Measurements from ENCODE around the gene RAPGEF3. TPM values are rescaled to one million over a fixed set of nuclear protein-coding genes. Genes with fewer than 3 reads are reported as not detected.

Gene RAPGEF3
- total RNA-seq, 4 donors from 2014 or later = 17.0 to 27.0 (median 22.3) TPM

- no peaks in the 10 kb centered on the region for H3K36me3 ChIP-seq
- TF ChIP-seq CTCF (IDR thresholded peaks at IDR 0.05 in 4 of 5, conservative IDR thresholded peaks at IDR 0.05 in 1 of 5) = no peak
- no peak for TF ChIP-seq POLR2A (IDR thresholded peaks at IDR 0.05)
- in situ Hi-C loops (cut with MboI; ENCODE audit: low sequenced_read_pairs in 4 of 4) = loop anchor here in 2 of 4 donors (25.0 kb wide), 1 partner anchor 88 kb away; no protein-coding TSS in a partner anchor
- no peaks in the 10 kb centered on the region for H3K9me3 ChIP-seq
- H3K4me3 ChIP-seq = no peak overlapping the region
- H3K4me1 ChIP-seq = peaks cover 24 to 27% of the 10 kb centered on the region in 2 donors
- no peaks in the 10 kb centered on the region for H3K27me3 ChIP-seq
- no peak for ATAC-seq
- intact Hi-C loops (cut with DNase I; ENCODE audit: low total_unique reads) = no loop called here
- H3K27ac ChIP-seq = no peak overlapping the region
- DNase-seq = no peak
Observed at GRCh38 chr12:47748899-47749298, 9.8 kb downstream of the RAPGEF3 start.

- in situ Hi-C loops (cut with MboI; ENCODE audit: low sequenced_read_pairs in 4 of 4) = loop anchor here in 2 of 4 donors (25.0 kb wide), 1 partner anchor 89 kb away; no protein-coding TSS in a partner anchor
- Histone ChIP-seq H3K27ac (no peak overlapping the region), H3K27me3 (no peaks in the 10 kb centered on the region), H3K9me3 (no peaks in the 10 kb centered on the region), H3K4me3 (no peak overlapping the region), H3K36me3 (no peaks in the 10 kb centered on the region), H3K4me1 (peaks cover 20 to 23% of the 10 kb centered on the region in 2 donors)
- no peak for DNase-seq
- ATAC-seq = no peak
- TF ChIP-seq POLR2A (IDR thresholded peaks at IDR 0.05) = no peak
- no peak for TF ChIP-seq CTCF (IDR thresholded peaks at IDR 0.05 in 4 of 5, conservative IDR thresholded peaks at IDR 0.05 in 1 of 5)
- intact Hi-C loops (cut with DNase I; ENCODE audit: low total_unique reads) = no loop called here
Observed at GRCh38 chr12:47748507-47748828, 10.2 kb downstream of the RAPGEF3 start.

- intact Hi-C loops (cut with DNase I; ENCODE audit: low total_unique reads) = no loop called here
- no peak for TF ChIP-seq POLR2A (IDR thresholded peaks at IDR 0.05)
- no peak for TF ChIP-seq CTCF (IDR thresholded peaks at IDR 0.05 in 4 of 5, conservative IDR thresholded peaks at IDR 0.05 in 1 of 5)
- no peak overlapping the region for H3K27ac ChIP-seq
- peaks cover 14 to 17% of the 10 kb centered on the region in 2 donors for H3K4me1 ChIP-seq
- no peaks in the 10 kb centered on the region for H3K9me3 ChIP-seq
- in situ Hi-C loops (cut with MboI; ENCODE audit: low sequenced_read_pairs in 4 of 4) = loop anchor here in 2 of 4 donors (25.0 kb wide), 1 partner anchor 89 kb away; no protein-coding TSS in a partner anchor
- H3K27me3 ChIP-seq = no peaks in the 10 kb centered on the region
- no peaks in the 10 kb centered on the region for H3K36me3 ChIP-seq
- ATAC-seq (no peak), DNase-seq (no peak)
- no peak overlapping the region for H3K4me3 ChIP-seq
Observed at GRCh38 chr12:47747596-47748506, 10.8 kb downstream of the RAPGEF3 start.

GRCh38 chr12:47747126-47747525 lies 11.6 kb downstream of the RAPGEF3 start:
- Histone ChIP-seq H3K27ac (no peak overlapping the region), H3K9me3 (no peaks in the 10 kb centered on the region), H3K4me1 (peaks cover 6 to 9% of the 10 kb centered on the region in 2 donors), H3K36me3 (no peaks in the 10 kb centered on the region), H3K4me3 (no peak overlapping the region), H3K27me3 (no peaks in the 10 kb centered on the region)
- TF ChIP-seq POLR2A (IDR thresholded peaks at IDR 0.05) (no peak), CTCF (IDR thresholded peaks at IDR 0.05 in 4 of 5, conservative IDR thresholded peaks at IDR 0.05 in 1 of 5) (no peak)
- no peak for ATAC-seq
- intact Hi-C loops (cut with DNase I; ENCODE audit: low total_unique reads) = no loop called here
- no peak for DNase-seq
- in situ Hi-C loops (cut with MboI; ENCODE audit: low sequenced_read_pairs in 4 of 4) = loop anchor here in 2 of 4 donors (25.0 kb wide), 1 partner anchor 90 kb away; no protein-coding TSS in a partner anchor
